ENCODE results near the gene SLC4A1AP.

DNA sequence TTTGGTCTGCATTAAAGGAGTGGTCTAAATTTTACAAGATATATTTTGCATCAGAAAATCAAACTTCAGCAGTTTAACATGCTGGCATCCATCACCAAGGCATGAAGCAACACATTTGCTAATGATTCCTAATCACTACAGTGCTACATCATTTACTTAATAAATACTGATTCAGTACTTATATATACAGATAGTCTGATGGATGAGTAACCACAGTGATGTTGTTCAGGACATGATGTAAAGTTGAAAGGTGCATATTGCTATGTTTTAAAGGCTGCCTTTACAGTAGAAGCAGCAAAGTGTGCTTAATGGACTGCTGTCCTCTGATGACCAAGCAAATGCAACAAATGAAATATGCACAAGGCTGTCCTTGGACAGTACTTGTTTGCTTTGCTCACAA is 11.3 kb upstream of the SLC4A1AP start:
- TF ChIP-seq, protein P1, sequence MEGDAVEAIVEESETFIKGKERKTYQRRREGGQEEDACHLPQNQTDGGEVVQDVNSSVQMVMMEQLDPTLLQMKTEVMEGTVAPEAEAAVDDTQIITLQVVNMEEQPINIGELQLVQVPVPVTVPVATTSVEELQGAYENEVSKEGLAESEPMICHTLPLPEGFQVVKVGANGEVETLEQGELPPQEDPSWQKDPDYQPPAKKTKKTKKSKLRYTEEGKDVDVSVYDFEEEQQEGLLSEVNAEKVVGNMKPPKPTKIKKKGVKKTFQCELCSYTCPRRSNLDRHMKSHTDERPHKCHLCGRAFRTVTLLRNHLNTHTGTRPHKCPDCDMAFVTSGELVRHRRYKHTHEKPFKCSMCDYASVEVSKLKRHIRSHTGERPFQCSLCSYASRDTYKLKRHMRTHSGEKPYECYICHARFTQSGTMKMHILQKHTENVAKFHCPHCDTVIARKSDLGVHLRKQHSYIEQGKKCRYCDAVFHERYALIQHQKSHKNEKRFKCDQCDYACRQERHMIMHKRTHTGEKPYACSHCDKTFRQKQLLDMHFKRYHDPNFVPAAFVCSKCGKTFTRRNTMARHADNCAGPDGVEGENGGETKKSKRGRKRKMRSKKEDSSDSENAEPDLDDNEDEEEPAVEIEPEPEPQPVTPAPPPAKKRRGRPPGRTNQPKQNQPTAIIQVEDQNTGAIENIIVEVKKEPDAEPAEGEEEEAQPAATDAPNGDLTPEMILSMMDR (conservative IDR thresholded peaks at IDR 0.05; ENCODE audit: low read depth, low read length): no peak
- TF ChIP-seq EZH2 (IDR thresholded peaks at IDR 0.05; ENCODE audit: borderline replicate concordance, low read depth, low read length, poor library complexity, severe bottlenecking): no peak

Data from A673 (cell line).